ENCODE measurements around the gene JMJD8.
A peak's percentile ranks its signal among the peaks of the same experiment; 100 is the strongest.

JMJD8 gene

GRCh38 chr16:708019-708418, 23.9 kb upstream of the JMJD8 start:
- no peak overlapping the region for H3K4me3 ChIP-seq (replicated peaks in 1 of 2; ENCODE audit: low read depth in 2 of 2, low read length in 2 of 2)
- TF ChIP-seq CTCF (IDR thresholded peaks at IDR 0.05; ENCODE audit: low read depth, low read length), result no peak
- no peak for DNase-seq (ENCODE audit: low read depth in 2 of 2)

- no peak for TF ChIP-seq CTCF (IDR thresholded peaks at IDR 0.05; ENCODE audit: low read depth, low read length)
- no peak overlapping the region for H3K4me3 ChIP-seq (replicated peaks in 1 of 2; ENCODE audit: low read depth in 2 of 2, low read length in 2 of 2)
These were observed 23.0 kb upstream of the JMJD8 start for GRCh38 chr16:707062-707538.

GRCh38 chr16:706189-707061, 22.3 kb upstream of the JMJD8 start:
- no peak overlapping the region for H3K4me3 ChIP-seq (replicated peaks in 1 of 2; ENCODE audit: low read depth in 2 of 2, low read length in 2 of 2)
- no peak for TF ChIP-seq CTCF (IDR thresholded peaks at IDR 0.05; ENCODE audit: low read depth, low read length)
- no peak for DNase-seq (ENCODE audit: low read depth in 2 of 2)

More at GRCh38 chr16:707062-707538, 23.0 kb upstream of the JMJD8 start:
- no peak for DNase-seq (ENCODE audit: low read depth in 2 of 2)

GRCh38 chr16:705431-706188, 21.5 kb upstream of the JMJD8 start, which contains the start of gene FBXL16:
TSS of gene FBXL16 (minus strand) at chr16:705801. CDS start at chr16:697405, 8,396 bp downstream.
- peak within 1 kb of the TSS in 1 of 2 donors; percentile 24 for H3K4me3 ChIP-seq (replicated peaks in 1 of 2; ENCODE audit: low read depth in 2 of 2, low read length in 2 of 2)

GRCh38 chr16:704552-705380, 20.6 kb upstream of the JMJD8 start:
- peak overlapping the region in 1 of 2 donors; percentile 24 for H3K4me3 ChIP-seq (replicated peaks in 1 of 2; ENCODE audit: low read depth in 2 of 2, low read length in 2 of 2)
- no peak for DNase-seq (ENCODE audit: low read depth in 2 of 2)
- TF ChIP-seq CTCF (IDR thresholded peaks at IDR 0.05; ENCODE audit: low read depth, low read length), result no peak

More at GRCh38 chr16:705431-706188, 21.5 kb upstream of the JMJD8 start, which contains the start of gene FBXL16:
- TF ChIP-seq CTCF (IDR thresholded peaks at IDR 0.05; ENCODE audit: low read depth, low read length), result no peak
- no peak for DNase-seq (ENCODE audit: low read depth in 2 of 2)

GRCh38 chr16:704047-704446, 19.9 kb upstream of the JMJD8 start:
- no peak for TF ChIP-seq CTCF (IDR thresholded peaks at IDR 0.05; ENCODE audit: low read depth, low read length)
- no peak for DNase-seq (ENCODE audit: low read depth in 2 of 2)
- no peak overlapping the region for H3K4me3 ChIP-seq (replicated peaks in 1 of 2; ENCODE audit: low read depth in 2 of 2, low read length in 2 of 2)

All from cardiac fibroblast (primary cell).